GM19438 (cell line): ENCODE measurements around the gene NT5C1A.

Source experiments
- ATAC-seq: cut with Tn5 transposase; IDR thresholded peaks from one replicate; pipeline ENCODE4 v1.9.1; 2021; ENCODE audit warnings: low read depth; ENCODE audit not compliant: unreplicated experiment

Gene NT5C1A

DNA sequence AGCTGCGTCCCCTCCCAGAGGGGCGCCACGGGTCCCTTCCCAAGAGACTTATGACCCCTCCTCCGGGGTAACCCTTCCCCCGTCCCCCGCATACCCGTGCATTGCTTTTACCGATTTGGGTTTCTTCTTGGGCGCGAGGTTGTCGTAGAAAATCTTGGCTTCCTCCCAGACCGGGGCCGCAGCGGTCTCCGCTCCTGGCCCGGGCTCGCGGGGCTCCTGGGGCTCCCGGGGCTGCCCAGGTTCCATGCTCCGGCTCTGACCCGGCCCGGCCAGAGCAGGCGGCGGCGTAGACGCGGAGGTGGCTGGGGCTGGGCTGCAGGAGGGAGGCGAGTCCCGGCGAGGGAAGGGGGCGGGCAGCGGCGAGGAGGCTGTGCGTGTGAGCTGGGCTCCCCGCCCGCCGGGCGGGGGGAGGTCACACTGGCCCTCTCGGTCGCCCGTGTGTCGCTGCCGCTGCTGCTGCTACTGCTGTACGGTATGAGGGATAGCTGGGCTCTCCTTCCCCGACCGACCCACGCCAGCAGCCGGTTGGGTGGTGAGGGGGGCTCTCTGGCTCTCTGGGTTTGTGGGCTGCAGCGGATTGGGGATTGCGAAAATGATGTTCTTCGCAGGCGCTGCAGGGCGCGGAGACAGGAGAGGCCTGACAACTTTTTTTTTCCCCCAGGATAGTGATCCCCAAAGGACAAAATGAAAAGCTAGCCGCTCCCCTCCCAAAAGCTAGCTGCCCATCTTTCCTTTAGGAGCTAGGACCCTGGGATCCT is at the start of gene NT5C1A:
Gene NT5C1A, minus strand, starts transcription at position 315 of the 758 bp plus-strand sequence. Its CDS starts 69 bp downstream, at position 246.
- ATAC-seq, result no peak

DNA sequence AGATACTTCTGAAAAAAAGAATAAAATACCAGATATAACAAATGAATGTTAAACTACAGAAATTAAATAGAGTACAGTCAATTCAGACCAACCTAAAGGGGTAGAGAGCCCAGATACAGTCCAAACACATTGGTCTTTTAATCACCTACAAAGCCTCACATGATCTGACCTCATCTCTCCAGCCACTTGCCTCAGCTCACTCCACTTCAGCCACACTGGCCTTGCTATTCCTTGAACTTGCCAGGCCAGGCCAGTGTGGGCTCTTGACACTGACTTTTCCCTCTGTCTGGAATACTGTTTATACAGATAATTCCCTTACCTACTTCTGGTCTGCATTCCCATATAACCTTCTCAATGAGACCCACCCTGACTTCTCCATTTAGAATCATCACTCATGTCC is 49.8 kb upstream of the NT5C1A start:
- ATAC-seq, result no peak

DNA sequence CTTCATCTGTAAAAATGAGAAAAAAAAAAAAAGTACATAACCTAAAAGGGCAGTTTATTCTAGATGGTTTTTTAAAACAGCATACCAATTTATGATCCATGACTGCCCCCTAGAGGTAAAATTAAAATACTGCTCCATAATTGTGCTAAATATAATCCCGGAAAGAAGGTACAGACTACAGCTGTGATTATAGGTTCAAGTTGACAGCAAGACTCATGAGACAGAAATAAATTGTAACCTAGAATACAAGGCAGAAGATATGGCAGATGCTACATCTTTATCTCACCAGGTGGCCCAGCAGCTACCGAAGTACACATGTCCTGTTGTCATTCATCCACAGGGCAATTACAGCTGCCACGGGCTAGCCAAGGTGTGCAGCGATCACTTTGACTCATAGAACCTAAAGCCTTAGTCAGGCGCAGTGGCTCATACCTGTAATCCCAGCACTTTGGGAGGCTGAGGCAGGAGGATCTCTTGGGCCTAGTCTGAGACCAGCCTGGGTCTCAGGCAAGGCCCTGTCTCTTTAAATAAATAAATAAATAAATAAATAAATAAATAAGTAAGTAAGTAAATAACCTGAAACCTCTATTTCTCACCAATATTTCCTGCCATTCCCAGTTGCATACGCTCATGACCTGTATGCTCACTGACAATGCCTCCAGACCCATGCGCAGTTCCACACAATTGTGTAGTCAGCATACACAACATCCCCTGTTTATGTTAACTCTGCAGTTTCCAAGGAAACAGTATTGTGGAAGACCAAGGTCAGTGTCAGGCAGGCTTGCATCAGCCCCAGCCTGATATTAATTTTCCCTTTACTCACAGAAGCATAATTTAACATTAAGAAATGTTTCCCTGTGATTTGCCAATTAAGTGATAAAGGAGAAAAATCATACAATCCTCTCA is 48.4 kb upstream of the NT5C1A start:
- ATAC-seq, result no peak

DNA sequence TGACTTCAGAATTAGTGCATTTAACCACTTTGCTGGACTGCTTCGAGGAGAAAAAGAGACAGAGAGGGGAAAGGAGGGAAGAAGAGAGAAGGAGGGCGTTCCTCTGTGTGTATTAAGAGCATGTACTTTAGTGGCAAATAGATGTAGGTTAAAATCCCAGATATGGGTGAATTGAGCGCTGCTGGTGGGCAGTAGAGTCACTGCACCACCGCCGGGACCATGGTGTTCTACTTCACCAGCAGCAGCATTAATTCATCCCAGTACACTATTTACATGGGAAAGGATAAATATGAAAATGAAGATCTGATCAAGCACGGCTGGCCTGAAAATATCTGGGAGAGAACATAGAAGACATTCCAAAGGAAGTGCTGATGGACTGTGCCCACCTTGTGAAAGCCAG is 45.9 kb upstream of the NT5C1A start:
- ATAC-seq, result no peak

DNA sequence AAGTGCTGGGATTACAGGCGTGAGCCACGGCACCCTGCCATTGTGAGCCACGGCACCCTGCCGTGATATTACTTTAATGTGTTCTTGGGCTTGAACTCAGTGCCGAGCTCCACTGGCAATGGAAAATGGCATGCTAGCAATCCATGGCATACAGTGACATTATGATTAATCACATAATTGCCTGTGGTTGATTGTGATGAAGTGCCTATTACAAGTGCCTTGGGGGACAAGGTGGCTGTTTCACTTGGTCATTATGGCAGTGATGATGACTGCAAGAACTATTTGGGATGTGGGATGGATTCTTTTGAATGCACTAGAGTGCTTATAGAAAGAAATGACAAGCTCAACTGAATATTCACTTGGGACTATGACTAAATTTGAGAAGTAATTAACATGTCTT is 41.6 kb upstream of the NT5C1A start:
- ATAC-seq, result no peak

DNA sequence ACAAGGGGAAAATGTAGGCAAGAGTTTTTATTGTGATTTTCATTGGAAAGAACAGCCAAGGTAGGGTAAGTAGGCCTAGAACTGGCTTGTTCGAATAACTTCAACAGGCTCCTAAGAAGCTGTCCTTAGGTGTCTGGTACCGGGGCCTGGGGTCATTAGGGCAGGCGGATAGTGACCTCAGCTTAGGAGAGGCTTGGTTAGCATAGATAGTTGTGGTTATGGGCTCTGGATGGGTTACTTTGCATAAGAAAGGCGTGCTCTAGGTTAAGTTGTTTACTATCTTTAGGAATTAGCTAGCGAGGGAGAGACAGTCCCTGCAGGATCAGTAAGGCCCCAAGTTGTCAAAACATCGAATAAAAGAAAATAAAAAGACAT is 40.0 kb upstream of the NT5C1A start:
- ATAC-seq, result no peak

DNA sequence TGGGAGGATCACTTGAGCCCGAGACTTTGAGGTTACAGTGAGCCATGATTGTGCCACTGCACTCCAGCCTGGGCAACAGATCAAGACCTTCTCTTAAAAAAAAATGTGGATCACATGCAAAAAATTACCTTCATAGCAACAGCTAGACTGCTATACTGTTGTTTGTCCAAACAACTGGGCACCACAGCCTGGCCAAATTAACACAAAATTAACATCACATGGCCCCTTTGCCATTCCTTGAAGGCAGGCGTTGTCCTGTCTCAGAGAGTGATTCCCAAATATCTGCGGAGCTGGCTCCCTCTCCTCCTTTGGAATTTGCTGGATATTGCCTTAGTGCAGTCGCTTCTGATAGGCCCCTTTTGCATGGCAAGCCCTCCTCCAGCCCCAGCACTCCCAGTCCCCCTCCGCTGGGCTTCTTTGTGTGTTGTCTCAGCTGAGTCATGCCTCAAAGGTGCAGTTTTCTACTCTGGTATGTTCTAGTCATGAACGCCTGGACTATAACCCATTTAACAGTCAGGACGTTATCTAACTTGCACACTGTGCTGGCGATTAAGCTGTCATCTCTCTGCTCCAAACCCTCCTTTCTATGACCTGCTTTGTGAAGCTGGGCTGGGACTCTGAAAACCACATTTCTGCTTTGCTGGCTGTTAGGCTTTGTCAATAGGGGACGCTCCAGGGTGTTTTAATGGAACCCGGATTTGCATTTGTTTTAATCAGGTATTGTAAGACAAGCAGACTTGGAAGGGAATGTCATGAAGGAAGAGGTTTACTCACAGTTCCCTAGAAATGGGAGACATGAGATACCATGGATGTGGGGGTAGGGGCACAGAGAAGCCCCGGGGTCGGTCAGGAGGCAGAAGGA is 39.4 kb upstream of the NT5C1A start:
- ATAC-seq, result no peak

DNA sequence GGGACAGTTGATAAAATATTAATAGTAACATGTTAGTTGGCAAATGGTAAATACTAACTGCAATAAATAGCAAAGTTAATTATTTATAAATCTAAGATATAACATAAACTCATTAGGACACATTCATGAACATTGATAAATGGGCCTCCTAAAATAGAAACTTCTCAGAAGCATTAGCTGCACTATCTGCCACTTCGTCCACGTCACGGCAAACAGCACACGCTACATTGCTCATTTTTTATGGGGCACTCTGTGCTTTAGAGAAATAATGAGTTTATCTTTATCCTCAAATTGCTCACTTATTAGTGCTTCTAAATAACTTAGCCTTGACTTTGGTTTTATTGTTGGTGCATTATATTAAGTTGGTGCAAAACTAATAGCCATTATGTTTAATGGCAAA is 35.6 kb upstream of the NT5C1A start:
- no peak for ATAC-seq

DNA sequence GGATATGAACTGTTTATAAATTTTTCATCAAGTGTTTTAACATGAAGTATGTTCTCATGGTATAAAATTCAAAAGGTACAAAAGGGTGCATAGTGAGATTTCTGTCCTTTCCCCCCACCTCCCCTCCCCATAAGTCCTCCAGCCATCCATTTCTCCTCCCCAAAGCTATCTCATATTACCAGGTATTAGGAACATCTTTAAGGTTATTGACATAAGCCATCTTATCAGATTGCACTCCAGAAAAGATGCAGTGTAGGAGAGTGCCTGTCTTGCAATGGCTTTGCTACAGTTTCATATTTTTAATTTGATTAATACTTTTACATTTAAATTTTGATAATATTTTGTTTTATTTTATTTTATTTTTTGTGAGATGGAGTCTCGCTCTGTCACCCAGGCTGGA is 32.9 kb upstream of the NT5C1A start:
- ATAC-seq, result no peak

DNA sequence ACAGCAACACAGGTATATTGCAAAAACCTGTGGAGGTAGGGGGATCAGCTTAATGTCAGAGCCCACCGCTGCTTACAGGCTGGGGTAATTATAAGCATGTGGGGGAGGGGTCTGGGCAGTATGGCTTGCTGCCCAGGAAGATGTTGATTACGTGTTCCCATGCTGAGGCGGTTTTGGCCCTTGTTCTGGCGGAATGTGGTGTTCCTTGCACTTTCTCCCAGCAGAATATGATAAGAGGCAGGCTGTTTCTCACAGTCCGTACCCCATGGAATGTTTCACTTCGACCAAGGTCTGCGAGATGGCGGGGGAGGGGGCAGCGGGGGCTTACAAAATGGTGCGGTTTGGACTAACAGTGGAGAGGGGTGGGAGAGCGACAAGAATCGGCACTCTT is 29.1 kb upstream of the NT5C1A start:
- ATAC-seq, result no peak

DNA sequence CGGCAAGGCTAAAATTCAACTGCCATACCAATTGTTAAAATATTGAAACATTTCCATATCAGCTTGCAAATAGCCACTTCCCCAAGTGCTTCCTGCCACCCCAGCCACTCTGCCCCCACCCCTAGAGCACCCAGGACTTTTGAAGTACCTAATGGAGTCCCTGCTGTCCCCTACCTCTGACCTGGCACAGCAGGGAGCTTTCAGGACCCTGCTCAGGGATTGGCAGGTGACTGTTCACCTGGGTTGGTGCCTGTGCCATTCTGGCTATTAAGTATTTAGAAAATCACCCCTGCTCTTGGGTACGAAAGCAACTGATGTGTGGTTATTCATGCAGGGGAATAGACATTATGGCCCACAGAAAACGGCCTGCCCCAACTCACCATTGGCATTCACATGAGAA is 28.4 kb upstream of the NT5C1A start:
- no peak for ATAC-seq

DNA sequence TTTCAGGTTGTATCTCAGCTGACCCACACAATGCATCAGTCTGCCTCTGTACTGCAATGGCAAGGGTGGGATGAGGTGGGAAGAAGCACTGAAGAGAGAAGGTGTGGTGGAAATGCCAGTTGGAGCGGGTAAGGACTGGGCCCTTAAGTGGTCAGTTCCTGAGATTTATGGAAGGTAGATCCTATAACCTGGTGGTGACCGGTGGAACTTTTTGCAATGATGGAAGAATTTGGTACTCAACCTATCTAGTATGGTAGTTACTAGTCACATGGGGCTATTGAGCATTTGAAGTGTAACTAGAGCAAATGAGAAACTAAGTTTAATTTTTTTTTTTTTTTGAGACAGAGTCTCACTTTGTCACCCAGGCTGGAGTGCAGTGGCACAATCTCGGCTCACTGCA is 27.5 kb upstream of the NT5C1A start:
- no peak for ATAC-seq

DNA sequence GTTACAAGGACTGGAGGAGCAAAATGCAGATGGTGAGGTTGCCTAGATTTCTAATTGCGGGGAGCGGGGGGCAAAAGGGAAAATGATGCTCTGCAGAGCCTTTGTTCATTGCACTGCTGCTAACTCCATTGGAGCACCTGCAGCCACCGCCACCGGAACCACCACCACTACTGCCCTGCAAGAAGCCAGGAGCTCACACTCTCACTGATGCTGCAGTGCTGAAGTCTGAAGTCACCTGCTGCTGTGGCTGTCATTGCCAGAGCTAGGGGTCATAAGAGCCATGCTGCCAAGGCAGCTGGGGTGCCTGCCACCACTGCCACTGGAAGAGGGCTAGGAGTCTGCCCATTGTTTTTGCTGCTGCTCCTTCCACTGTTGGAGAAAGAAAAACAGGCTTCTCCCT is 26.7 kb upstream of the NT5C1A start:
- no peak for ATAC-seq

DNA sequence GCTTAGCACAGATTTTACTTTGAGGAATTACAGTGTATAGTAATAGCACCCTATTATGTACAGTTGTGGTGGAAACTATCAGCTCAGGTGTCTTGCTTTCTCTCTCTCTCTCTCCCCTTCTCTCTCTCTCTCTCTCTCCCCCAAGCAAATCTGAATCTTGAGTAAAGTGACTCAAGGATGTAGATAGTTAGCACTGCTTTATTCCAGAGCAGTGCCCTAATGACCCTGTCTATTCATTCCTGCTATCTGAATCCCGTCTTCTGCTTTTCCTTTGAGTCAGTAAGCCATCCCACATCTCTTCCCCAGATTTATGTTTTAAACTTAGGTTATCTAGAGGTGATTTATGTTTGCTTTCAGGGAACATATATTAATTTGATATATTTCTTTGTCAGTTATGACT is 24.5 kb upstream of the NT5C1A start:
- ATAC-seq, result no peak

DNA sequence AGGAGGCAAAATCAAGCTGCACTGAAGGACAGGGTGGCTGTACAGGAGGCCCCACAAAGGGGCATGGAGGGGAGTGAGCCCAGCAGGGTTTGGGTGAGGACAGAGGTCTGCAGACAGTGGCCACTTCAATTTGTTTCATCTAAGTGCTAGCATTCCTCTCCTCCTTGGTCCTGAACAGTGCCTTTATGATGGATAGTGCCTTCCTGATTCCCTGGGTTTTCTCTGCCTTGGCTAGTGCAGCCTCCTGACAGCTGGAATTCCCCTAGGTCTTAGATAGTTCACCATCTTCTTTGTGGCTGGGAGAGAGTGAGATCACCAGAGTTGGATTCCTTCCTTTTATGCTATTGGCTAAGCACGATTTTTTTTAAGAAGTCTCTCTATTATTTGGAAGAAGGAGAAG is 23.1 kb upstream of the NT5C1A start:
- no peak for ATAC-seq

DNA sequence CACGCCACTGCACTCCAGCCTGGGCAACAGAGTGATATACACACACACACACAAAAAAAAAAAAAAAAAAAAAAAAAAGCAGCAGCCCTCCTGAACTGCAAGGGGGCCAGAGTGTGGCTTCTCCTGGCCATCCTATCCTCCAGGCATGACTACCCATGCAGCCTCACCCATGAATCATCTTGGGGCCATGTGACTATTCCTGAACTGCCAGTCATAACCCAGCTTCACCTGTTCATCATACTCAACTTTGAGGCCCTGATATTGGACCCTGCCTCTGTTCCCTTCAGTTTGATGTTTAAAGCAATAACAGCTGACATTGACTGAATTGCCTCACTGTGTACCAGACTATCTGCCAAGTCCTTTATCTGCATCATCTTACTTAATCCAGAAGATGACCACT is 22.1 kb upstream of the NT5C1A start:
- ATAC-seq, result no peak

DNA sequence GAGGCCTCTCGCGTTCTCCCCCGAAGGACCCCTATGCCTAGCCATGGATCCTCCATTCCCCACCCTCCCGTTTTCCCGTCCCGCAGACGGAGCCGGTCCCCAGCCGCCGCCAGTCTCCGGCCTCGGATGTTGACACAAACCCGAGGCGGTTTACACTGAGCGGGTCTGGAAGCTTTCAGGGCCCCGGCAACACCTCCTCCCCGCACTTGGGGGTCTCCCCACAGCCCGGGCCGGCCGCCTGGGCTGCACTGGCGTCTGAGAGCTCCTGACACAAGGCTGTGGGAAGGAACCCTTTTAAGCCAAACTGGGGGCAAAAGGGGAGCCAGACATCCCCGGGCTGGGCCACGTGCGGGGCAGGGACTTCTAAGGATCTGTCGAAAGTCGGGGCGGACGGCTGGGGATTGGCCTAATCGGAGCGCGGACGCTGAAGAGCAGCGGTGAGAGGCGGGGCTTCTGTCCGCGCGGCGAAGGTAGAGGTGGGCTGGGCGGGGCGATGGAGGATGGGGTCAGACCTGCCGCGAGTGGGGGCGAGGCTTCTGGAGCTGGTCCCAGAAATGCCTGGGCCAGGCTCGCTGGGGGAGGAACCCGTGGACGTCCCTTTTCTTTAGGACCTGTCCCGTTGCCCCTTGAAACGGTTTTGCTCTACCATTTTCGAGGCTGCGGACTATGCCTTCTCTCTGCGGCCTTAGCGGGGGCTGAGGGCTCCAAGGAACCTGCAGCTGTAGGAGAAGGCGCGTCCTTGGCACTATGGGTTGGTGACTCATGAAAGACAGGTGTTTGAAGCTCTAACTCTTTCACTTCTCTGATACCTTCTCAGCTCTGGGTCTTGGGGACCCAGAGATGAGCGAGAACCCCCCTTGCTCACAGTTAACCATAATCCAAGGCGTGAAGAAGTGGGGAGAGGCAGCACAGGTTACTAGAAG is 20.5 kb upstream of the NT5C1A start:
- no peak for ATAC-seq

DNA sequence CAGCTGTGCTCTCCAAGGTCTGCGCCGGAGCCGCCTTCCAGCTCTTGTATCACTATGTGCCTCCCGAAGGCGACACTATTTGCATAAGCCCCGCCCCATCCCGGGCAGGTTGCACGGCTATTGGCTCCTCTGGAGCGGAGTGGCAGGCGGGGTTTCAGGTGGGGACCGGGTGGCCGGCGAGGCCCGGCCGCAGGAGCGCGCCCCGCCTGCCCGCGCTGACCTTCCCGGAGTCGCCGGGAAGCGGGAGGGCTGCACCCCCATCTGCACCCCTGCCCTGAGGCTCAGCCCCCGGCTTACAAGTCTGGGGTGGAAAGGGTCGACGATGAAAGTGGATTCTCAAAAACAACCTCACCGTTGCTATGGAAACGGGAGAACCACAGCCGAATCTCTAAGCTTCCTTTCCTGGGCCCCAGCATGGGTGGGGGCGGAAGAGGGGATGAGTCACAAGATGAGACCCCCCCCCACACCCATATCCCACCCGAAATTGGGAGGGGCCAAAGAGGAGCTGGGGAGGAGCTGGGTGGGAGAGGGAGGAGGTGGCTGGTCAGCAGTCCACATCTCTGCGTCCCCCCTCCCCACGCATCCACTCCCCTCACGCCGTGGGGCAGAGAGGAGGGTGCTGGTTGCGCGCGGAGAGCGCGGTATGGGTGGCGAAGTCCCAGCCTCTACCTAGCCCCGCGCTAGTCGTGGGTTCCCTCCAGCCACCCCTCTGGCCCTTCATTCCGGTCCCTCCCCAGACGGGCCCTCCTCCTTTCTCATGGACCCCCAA is 19.7 kb upstream of the NT5C1A start, which contains the start of gene HPCAL4:
Gene HPCAL4, minus strand, starts transcription at position 51 of the 769 bp plus-strand sequence. CDS start 6,830 bp downstream, outside the sequence.
- ATAC-seq, result peak; percentile 94

DNA sequence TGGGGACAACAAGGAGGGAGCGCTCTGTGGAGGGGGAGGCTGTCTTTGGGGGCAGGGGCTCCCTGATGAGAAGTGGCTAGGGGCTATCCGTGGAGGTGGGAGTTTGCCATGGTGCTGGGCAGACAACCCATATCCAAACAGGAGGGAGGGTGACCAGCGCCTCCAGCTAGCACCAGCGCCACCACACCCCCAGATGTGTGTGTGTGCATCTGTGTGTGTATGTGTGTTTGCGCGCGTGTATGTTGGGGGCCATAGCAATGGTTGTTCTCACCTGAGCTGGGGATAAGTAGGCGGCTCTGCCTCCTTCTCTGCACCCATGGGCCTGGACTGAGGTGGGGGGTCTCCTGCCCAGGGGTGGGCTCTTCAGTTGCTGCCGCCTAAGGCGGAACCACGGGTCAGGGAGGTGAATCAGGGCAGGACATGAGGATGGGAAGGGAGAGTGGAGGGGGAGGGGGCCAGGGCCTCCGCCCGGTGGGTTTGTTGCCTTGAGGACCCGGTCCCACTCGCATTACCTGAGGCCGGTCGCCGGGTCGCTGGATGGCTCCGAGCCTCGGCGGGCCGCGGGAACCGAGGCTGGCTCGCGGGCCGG is 19.0 kb upstream of the NT5C1A start:
- ATAC-seq, result no peak
